GM19467 (cell line): ENCODE results near the gene TRIO.

ENCODE experiments used
- ATAC-seq: cut with Tn5 transposase; IDR thresholded peaks from one replicate; pipeline ENCODE4 v1.9.1; 2021; ENCODE audit warnings: mild to moderate bottlenecking, moderate library complexity; ENCODE audit not compliant: unreplicated experiment

Gene TRIO

DNA sequence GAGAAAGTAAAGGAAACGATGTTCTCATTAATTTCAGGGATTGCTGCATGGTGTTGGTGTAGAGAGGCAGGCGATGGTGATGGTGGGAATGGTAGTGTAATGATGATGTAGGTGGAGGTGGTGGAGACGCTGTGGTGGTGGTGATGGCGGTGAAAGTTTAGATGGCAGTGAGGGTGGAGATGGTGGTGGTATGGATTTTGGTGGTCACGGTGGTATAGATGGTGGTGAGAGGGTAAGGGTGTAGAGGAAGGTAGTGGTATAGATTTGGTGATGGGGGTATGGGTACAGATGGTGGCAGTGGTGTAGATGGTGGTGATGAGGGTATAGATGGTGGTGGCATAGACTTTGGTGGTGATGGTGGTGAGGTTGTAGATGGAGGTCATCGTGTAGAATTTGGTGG is 259.3 kb downstream of the TRIO start:
- ATAC-seq, result no peak

DNA sequence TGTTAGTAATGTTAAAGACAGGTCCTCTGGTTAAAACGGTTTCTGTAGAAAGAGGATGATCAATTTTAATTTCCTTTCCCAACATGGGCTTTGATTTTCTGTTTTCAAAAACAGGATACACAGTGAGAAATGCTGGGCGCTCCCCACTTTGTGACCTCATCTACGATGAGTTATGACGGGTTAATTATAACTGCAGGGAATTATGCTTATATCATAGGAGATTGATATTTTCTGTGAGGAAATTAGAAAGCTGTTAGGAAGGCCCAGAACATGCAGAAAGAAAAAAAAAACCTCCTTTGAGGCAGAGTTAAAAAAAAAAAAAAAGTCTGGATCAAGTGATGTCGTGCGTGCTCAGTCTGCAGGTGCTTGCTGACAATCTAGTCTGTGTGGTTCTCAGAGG is 261.6 kb downstream of the TRIO start:
- no peak for ATAC-seq

DNA sequence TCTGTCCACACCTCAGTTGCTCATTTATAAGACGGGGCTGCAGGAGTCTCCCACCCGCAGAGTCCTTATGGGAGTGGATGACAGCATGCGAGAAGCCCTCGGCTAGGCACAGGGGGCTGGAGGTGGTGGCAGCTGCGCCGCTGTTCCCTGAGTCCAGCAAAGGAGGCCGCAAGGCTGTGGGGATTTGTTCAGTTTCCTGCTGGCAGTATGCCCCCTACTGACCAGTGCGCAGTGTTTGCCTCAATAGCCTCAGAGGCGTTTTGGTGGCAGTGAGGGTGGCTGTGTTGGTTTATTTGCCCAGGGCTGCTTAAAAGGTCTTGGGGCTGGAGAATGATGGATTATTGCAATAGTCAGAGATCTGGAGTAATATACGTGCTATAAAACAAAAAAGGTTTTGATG is 262.1 kb downstream of the TRIO start:
- ATAC-seq, result no peak

DNA sequence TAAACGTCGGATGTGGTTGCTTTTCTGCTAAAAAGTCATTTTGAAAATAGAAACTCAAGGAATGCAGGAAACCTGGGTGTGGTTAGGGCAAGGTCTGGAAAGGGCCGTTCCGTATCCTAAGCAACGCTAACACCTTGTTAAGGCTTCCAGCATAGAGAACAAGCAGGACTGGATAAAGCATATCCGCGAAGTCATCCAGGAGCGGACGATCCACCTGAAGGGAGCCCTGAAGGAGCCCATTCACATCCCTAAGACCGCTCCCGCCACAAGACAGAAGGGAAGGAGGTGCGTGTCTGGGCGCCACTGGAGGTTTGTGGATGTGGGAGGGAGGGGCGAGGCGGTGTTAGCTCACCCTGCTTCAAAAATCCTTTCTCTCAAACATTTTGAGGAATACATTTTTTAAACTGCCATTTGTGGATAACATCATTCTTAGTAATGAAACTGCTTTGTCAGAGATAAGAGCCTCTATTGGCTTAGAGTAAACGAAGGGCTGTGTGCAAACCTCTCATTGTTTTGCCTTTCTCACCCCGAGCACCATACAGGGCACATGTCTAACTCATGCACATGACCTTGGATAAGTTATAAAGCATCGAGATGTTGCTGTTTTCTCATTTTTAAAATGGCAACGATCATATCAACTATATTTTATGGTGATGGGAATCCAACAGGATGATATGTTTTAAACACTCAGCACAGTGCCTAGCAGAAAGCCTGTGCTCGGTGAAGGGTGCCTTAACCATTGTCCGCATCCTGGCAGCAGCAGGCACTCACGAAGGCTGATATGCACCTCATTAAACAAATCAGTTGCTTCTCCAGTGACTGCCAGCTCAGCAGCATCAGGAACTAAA is 262.8 kb downstream of the TRIO start:
- ATAC-seq, result no peak

DNA sequence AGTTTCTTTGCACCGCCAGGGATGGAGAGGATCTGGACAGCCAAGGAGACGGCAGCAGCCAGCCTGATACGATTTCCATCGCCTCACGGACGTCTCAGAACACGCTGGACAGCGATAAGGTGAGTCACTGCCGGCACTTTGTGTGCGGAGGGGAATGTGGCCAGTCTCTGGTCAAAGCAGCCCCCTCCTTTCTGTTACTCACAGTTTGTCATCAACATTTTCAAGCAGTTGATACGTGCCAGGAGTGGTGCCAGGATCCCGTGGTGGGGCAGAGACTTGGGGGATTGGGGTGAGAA is 263.4 kb downstream of the TRIO start:
- ATAC-seq, result no peak

DNA sequence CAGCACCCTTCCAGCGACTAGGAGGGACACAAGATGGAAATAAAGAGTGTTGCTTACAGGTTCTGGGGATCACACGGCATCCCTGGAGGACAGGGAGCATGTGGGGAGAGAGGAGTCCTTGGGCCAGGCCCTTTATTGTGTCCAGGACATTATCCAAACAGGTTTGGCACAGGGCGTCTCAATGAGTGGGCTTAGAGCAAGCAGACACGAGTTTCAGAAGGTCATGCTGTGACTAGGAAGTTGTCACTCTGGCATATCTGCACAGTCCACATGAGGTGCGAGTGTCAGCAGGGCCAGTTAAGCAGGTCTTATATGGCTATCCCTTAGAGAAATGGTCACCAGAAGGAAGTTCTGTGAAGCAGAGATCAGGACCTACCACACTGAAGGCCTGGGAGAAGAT is 263.9 kb downstream of the TRIO start:
- no peak for ATAC-seq

DNA sequence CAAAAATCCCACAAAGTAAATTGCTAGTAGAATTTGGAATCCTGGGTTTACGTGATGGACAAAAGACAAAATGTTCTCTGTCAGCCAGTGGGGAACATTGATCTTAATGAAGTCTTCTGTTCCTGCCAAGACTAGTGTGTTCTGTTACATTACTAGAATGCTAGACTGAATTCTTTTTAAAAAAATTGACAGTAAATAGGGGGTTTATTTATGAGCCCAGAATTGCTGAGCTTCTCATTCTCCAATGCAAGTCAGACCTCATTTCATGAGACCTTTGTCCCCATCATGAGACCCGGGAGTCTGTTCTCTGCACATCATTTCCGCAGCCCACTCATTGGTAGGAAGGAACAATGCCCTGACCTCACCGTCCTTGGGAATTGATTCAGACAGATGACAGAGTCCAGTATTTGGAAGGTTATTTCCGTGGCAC is 264.6 kb downstream of the TRIO start:
- ATAC-seq, result no peak

DNA sequence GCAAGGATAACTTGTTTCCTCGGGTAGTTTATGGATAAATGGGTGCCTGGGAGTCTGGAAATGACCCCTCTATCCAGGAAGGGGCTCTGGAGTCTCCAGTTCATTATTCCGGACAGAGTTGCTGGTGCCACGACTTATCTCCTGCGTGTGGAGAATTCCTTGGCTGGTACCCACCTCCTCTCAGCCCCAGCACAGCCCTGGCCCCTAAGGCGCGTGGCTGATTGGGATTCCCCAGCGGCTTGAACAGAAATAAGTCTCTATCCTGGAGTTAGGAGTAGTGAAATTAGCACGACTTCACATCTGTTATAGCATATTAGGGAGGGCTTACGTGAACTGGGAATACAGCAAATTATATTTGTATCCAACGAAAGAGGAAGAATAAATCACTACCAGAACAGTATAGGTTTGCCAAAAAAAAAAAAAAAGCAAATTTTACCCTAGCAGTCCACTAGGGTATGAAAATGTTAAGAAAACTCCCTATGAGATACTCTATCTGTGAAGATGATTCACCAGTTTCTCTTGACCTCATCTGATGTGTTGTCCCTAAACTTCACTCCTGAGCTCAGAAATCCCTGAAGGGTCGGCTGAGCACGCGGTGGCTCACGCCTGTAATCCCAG is 265.9 kb downstream of the TRIO start:
- ATAC-seq, result no peak

DNA sequence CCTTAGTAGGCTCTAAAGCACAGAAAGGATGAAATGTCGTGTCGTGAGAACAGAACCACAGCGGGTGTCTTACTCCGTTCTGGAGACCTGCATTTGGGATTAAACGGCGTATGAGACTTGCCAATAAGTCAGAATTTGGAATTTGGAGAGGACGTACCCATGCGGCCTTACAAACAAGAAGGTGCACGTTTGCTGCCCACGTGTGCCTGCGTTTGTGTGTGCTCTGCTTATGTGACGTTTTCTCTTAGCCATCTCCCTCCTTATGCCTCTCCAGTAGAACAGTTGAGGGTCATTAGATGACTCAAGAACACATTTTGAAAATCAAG is 266.9 kb downstream of the TRIO start:
- no peak for ATAC-seq

DNA sequence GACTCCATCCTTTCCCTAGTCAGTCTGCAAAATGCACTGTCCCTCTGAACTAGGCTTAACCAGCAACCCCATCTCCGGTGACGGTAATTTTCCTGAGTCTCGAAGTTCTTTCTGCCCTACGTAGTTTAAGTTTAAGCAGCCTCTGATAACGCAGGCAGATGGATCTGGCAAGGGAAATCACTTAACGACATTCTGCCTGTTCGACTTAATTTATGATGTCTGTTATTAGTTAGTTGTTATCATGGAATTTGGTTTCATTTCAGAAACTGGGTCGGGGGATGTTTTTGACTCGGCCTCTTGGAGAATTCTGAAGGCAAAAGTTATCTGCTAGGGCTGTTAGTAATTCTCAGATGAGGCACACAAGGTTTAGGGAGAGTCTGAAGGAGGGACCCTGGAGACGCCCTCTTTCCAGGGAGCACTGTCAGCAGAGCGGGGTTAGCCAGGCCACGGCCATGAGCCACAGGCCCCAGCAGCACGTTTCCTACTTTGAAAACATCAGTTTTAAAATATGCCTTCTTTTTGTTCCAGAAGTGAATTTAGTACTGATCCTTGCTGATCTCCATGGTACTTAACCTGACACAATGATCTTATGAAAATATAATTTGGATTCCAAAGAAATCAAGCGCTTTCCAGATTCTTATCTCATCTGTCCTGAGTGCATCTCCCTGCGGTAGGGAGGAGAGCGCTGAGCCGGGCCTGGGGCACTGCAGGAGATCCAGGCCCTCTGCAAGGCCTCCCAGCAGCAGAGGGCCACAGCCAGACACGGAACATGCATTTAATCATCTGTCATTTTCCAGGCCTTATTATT is 267.5 kb downstream of the TRIO start:
- ATAC-seq, result no peak

DNA sequence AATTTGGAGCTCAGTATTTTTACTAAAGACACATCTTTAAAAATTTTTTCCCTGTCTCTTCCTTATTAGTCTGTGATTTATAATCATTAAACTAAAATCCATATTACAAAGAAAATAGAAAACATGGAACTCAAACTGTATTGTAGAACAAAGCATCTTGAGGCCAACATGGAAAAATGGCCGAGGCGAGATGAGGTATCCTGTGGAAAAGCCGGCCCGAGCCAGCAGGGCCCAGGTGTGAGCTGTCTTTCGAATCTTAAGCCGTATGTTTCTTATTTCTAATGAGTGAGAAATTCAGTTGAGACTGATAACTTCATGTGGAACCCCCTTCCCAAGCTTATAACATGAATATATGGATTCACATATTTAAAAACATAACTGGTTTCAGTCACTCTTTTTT is 268.1 kb downstream of the TRIO start:
- ATAC-seq, result no peak

DNA sequence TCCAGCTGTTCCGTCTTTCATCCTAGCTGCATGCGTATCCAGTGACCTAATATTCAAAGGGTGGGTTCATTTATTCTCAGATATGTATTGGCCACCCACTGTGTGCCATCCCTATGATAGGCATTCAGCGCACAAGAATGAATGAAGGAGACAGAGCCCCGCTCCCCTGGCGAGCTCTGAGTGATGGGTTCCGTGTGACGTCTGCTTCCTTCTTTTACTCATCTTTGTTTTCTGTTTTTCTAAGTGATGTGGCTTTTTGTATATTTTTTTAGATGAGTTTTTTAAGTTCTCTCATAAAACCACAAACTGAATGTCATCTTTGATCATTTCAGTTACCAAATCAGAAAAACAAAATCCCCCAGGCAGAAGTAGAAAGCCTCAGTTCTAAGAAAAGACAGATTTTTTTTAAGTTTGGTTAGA is 270.2 kb downstream of the TRIO start:
- ATAC-seq, result no peak

DNA sequence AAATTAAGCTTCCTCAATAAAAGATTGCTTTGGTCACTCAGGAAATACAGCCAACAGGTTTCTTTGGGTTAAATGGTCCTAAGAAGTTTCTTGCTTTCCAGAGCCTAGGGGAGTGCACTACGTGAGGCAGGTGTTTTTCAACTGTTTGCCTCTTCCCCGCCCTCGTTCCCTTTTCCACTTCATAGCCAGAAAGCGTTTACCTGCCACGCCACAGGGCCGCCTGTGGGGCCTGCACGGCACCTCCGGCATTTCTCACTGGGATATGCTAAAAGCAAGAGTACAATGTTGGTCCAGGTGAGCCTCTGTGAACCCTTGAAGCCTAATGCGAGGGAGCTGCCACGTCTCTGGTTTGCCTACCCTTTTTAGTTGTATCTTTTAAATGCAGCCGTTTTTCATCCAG is 270.9 kb downstream of the TRIO start:
- no peak for ATAC-seq

DNA sequence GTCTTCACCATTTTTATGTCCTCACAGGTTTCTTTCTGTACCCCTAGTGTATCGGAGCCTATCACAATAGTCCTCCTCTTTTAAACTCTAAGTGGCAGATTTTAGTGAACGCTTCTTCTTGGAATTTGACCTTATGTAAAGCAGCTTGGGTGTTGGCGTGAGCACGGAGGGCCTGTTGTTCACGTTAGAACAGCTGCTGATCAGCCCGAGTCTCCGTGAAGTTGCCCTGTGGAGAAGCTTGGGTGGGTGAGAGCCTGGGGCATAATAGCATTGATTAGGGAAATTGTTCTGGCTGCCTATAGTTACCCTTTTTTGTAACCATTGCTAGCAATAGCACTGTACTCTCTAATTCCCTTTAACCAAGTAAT is 271.5 kb downstream of the TRIO start:
- no peak for ATAC-seq

DNA sequence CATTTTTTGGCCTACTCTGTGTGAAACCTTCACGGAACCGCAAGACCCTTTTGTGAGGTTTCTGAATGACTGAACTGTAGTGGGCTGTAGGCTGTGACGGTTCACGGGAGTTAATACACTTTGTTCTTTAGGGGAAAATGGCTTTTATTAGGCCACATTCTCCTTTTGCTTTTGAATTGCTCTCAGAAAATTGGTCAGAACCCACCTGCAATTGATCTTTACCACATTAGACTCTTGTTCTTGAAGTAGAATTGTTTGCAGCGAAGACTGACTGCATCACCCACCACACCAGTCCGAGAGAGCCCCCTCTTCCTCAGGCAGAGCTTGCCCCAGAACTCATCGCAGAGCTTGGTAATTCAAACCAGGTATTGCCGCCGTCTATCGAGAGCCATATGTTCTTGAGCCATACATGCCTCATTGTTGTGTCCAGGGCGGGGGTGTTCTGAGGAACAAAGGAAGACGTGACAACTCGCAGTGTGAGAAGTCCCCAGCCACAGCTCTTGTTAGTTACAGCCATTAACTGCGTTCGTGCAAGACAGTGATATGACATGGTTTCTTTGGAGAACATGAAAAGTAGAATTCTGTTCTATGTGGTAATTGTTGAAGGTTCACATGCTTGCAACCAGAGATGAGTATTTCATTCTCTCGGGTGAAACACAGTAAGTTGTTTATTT is 272.0 kb downstream of the TRIO start:
- ATAC-seq, result peak; percentile 76

DNA sequence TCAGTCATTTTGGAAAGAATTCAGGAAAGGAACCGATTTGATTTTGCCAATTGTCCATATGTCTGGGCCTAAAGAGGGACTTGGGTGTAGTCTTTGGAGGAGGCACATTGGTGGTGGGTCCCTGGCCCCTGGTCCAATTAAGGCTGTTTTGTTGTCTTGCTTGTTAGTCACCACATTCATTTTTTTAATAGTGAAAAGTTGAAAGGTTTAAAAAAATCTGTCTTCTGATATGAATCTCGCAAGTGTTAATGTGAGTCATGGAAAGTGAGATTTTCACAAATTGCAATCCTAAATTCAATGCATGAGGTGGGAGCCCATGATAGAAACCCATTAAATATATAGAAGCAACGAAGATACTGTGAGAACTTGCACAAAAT is 272.5 kb downstream of the TRIO start:
- ATAC-seq, result no peak

DNA sequence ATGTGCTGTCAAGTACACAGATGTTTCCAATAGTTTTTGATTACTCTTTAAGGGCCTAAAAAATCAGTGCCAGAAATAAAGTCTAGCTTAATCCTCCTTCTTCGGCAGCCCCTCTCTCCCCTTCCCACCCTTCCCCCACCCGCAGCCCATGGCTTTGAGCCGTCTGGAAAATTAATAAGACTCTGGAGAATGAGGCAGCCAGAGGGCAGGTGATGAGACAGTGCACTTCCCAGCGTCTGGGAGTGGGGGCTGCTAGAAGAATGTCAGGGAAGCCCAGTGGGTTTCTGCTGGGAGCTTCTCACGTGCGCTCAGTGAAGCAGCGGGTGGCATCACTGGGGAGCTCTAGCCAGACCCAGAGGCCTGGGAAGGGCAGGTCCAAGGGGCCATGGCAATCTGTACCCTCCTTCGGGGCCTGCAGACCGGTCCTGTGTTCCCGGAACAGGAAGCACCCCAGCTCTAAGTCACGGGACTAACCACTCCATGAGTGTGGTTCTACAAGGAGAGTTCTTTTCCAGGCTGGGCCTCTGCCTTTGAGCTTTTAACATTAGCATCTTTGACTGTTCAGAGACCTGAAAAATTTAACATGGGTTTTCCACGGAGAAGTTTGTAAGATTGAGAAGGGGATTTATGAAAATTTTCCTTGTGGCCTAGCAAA is 273.6 kb downstream of the TRIO start:
- ATAC-seq, result no peak

DNA sequence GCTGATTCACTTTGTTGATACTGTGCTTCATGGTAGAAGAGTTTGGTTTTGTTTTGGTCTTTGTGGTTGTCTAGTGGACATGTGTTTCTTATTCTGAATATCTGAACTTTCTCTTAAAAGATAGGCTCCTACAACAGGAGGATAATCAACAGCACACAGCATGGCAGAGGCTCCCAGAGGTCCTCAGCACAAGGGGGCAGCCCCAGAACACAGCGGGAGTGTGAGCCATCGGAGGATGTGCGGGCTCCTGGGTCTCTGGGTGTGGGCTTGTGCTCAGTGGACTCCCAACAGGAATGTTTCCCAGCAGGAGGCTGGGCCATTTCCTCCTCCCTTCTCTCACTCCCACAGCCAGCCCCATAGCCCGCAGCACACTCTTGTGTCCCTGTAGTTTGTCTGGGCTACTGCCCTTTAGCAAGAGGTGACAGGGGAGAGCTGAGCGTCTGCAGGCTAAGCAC is 274.2 kb downstream of the TRIO start:
- no peak for ATAC-seq

DNA sequence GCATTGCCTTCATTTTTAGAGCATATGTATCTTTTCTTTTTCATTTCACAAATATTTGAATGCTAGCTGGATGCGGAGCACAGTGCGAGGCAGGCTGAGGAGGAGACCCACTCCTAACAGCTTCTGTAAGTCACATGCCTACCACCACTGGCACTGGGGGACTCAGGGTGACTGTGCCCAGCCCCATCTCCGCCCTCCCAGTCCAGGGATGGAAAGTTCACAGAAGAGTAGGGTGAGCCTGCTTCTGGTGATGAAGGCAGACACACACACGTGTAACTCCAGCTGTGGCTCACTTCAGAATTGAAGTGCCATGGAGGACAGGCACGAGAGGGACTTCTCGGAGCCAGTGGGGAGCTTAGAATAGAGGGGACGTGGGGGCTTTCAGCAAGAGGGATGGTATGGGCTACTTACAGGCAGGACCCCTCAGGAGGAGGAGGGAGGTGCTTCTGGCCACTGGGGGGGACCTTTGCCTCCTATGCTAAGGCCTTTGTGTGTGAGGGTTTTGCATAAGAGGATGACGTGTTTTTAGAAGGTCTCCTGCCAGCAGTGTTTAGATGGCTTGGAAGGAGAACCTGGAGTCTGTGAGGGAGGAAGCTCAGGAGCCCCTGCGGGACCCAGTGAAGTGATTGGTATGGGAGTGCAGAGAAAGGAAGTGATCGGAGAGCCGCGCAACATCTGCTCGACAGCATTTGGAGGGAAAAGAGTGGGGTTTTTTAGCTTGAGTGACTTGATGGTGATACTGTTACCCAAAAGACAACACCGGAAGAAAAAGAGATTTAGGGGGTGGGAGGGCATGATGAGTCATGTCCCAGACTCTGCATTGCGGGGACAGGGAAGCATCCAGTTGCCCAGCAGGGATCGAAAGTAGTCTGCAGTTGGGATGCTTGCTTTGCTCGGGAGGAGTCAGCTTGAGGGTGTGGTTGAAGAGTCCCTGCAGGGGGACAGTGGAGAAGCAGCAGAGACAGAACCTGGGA is 274.9 kb downstream of the TRIO start:
- ATAC-seq, result no peak

DNA sequence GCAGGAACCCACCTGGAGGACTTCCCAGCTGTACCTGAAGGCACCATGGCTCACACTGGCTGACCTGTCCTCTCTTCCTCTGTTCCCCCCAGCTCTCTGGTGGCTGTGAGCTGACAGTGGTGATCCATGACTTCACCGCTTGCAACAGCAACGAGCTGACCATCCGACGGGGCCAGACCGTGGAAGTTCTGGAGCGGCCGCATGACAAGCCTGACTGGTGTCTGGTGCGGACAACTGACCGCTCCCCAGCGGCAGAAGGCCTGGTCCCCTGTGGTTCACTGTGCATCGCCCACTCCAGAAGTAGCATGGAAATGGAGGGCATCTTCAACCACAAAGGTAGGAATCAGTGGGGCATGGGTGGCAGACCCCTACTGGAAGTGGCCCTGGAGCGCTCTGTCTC is 276.5 kb downstream of the TRIO start:
- no peak for ATAC-seq
